ENCODE measurements around the gene SLC8A3. TPM values are rescaled to one million over a fixed set of nuclear protein-coding genes. Genes with fewer than 3 reads are reported as not detected.

Gene SLC8A3
- total and polyA plus RNA-seq, 2 donors from 2014 or later, result 0.98 TPM; not detected in 1

DNA sequence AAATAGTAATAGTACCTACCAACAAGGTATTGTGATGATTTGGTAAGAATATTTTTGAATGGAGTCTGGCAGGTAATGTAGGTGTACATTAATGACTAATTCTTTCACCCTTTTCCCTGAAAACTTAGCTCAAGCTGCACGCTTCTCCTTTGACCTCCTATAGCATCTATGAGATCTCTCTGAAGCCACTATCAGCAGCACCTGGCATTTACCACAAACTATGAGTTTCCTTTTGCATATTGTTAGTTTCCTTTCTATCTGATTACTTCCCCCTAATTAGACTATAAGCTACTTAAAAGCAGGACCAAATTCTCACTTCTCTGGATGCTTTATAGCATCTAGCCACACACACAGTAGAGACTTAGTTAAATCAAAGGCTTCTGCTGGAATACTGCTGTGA lies 48.1 kb downstream of the SLC8A3 start:
- Histone ChIP-seq H3K9me3 (ENCODE audit: control insufficient read depth in 2 of 3, insufficient read depth in 1 of 3, low read length in 3 of 3) (no peaks in the 10 kb centered on the region), H3K36me3 (ENCODE audit: control insufficient read depth in 2 of 3, insufficient read depth in 3 of 3, low read length in 3 of 3) (no peaks in the 10 kb centered on the region), H3K4me3 (ENCODE audit: low read length in 3 of 3) (no peak overlapping the region), H3K27me3 (ENCODE audit: control insufficient read depth, insufficient read depth, low read length) (no peaks in the 10 kb centered on the region), H3K4me1 (ENCODE audit: control insufficient read depth in 2 of 3, insufficient read depth in 2 of 3, low read depth in 1 of 3, low read length in 3 of 3) (no peaks in the 10 kb centered on the region), H3K27ac (ENCODE audit: low read depth in 2 of 2, low read length in 2 of 2) (no peak overlapping the region), H3K9ac (ENCODE audit: low read length in 3 of 3) (no peak overlapping the region)
- TF ChIP-seq, protein P1, sequence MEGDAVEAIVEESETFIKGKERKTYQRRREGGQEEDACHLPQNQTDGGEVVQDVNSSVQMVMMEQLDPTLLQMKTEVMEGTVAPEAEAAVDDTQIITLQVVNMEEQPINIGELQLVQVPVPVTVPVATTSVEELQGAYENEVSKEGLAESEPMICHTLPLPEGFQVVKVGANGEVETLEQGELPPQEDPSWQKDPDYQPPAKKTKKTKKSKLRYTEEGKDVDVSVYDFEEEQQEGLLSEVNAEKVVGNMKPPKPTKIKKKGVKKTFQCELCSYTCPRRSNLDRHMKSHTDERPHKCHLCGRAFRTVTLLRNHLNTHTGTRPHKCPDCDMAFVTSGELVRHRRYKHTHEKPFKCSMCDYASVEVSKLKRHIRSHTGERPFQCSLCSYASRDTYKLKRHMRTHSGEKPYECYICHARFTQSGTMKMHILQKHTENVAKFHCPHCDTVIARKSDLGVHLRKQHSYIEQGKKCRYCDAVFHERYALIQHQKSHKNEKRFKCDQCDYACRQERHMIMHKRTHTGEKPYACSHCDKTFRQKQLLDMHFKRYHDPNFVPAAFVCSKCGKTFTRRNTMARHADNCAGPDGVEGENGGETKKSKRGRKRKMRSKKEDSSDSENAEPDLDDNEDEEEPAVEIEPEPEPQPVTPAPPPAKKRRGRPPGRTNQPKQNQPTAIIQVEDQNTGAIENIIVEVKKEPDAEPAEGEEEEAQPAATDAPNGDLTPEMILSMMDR (IDR thresholded peaks at IDR 0.05; ENCODE audit: borderline replicate concordance, extremely low read depth, insufficient read depth), result no peak
- FAIRE-seq, result no peak
- DNase-seq, result no peak
- intact Hi-C loops (cut with DNase I), result no loop called here

DNA sequence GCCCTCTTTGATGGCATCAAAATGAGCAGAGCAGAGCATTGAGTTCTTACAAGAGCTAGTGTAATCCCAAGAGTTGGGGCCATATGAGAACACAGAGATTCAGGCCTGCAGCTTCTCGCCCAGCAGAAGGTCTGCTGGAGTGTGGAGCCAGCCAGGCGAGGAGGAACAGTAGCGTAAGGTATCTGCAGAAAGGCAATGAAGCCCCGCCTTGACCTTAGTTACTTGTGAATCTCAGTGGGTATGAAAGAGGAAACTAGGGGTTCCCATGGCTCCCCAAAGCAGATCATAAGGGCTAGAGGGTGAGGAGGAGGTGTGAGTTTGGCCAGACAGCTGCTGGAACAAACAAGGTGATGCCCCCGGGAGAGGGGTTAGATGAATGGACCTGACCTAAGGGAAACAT lies 49.4 kb downstream of the SLC8A3 start:
- H3K27ac ChIP-seq (ENCODE audit: low read depth in 2 of 2, low read length in 2 of 2), result no peak overlapping the region
- no peak overlapping the region for H3K9ac ChIP-seq (ENCODE audit: low read length in 3 of 3)
- intact Hi-C loops (cut with DNase I), result no loop called here
- no peak overlapping the region for H3K4me3 ChIP-seq (ENCODE audit: low read length in 3 of 3)
- H3K9me3 ChIP-seq (ENCODE audit: control insufficient read depth in 2 of 3, insufficient read depth in 1 of 3, low read length in 3 of 3), result no peaks in the 10 kb centered on the region
- DNase-seq (no peak), FAIRE-seq (no peak)
- no peaks in the 10 kb centered on the region for H3K4me1 ChIP-seq (ENCODE audit: control insufficient read depth in 2 of 3, insufficient read depth in 2 of 3, low read depth in 1 of 3, low read length in 3 of 3)
- H3K36me3 ChIP-seq (ENCODE audit: control insufficient read depth in 2 of 3, insufficient read depth in 3 of 3, low read length in 3 of 3), result no peaks in the 10 kb centered on the region
- TF ChIP-seq, protein P1 (IDR thresholded peaks at IDR 0.05; ENCODE audit: borderline replicate concordance, extremely low read depth, insufficient read depth), result no peak
- no peaks in the 10 kb centered on the region for H3K27me3 ChIP-seq (ENCODE audit: control insufficient read depth, insufficient read depth, low read length)

DNA sequence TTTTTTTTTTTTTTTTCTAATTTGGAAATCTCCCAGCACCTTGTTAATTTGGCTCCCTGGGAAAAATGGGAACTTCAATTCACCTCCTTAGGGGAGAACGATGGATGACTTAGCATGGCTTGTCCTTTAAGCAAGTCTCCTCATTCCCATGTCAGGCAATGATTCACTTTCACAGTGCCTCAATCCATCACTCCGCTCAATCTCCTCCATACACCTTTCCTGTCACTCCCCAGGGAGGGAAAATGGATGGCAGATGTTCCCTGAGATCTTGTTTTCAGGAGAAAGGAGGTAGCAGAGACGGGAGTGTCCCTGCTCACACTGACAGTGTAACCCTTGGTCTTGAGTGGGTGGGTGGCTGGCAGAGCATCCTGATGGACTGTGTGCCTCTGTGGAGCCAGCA lies 51.0 kb downstream of the SLC8A3 start:
- no peak for DNase-seq
- Histone ChIP-seq H3K4me3 (ENCODE audit: low read length in 3 of 3) (no peak overlapping the region), H3K4me1 (ENCODE audit: control insufficient read depth in 2 of 3, insufficient read depth in 2 of 3, low read depth in 1 of 3, low read length in 3 of 3) (no peaks in the 10 kb centered on the region), H3K9me3 (ENCODE audit: control insufficient read depth in 2 of 3, insufficient read depth in 1 of 3, low read length in 3 of 3) (no peaks in the 10 kb centered on the region), H3K36me3 (ENCODE audit: control insufficient read depth in 2 of 3, insufficient read depth in 3 of 3, low read length in 3 of 3) (no peaks in the 10 kb centered on the region), H3K27me3 (ENCODE audit: control insufficient read depth, insufficient read depth, low read length) (no peaks in the 10 kb centered on the region), H3K9ac (ENCODE audit: low read length in 3 of 3) (no peak overlapping the region), H3K27ac (ENCODE audit: low read depth in 2 of 2, low read length in 2 of 2) (no peak overlapping the region)
- TF ChIP-seq, protein P1 (IDR thresholded peaks at IDR 0.05; ENCODE audit: borderline replicate concordance, extremely low read depth, insufficient read depth), result no peak
- FAIRE-seq, result no peak
- intact Hi-C loops (cut with DNase I), result no loop called here

- FAIRE-seq (no peak), DNase-seq (no peak)
- intact Hi-C loops (cut with DNase I), result no loop called here
These were observed 55.3 kb downstream of the SLC8A3 start for GRCh38 chr14:70133461-70133860.

More at GRCh38 chr14:70133461-70133860, 55.3 kb downstream of the SLC8A3 start:
- no peaks in the 10 kb centered on the region for H3K9me3 ChIP-seq (ENCODE audit: control insufficient read depth in 2 of 3, insufficient read depth in 1 of 3, low read length in 3 of 3)
- H3K36me3 ChIP-seq (ENCODE audit: control insufficient read depth in 2 of 3, insufficient read depth in 3 of 3, low read length in 3 of 3), result no peaks in the 10 kb centered on the region
- no peak overlapping the region for H3K9ac ChIP-seq (ENCODE audit: low read length in 3 of 3)
- TF ChIP-seq, protein P1 (IDR thresholded peaks at IDR 0.05; ENCODE audit: borderline replicate concordance, extremely low read depth, insufficient read depth), result no peak
- H3K4me1 ChIP-seq (ENCODE audit: control insufficient read depth in 2 of 3, insufficient read depth in 2 of 3, low read depth in 1 of 3, low read length in 3 of 3), result no peaks in the 10 kb centered on the region
- no peak overlapping the region for H3K4me3 ChIP-seq (ENCODE audit: low read length in 3 of 3)
- no peaks in the 10 kb centered on the region for H3K27me3 ChIP-seq (ENCODE audit: control insufficient read depth, insufficient read depth, low read length)
- no peak overlapping the region for H3K27ac ChIP-seq (ENCODE audit: low read depth in 2 of 2, low read length in 2 of 2)

Measured in kidney (tissue), 14 donors.